HepG2 (cell line): Measurements from ENCODE around the gene PRXL2A. TPM values are rescaled to one million over a fixed set of nuclear protein-coding genes. Genes with fewer than 3 reads are reported as not detected.

Experiments
- CCDC6 ChIP-seq: sonication (generic); formaldehyde crosslinking; IDR thresholded peaks from 2 replicates; pipeline ENCODE4 v1.8.1; 2022; ENCODE audit warnings: mild to moderate bottlenecking, missing genetic modification reagents, moderate library complexity
- CTCF ChIP-seq: sonication (generic); formaldehyde crosslinking; IDR thresholded peaks from 2 replicates; pipeline ENCODE4 v1.5.0; 2020; ENCODE audit warnings: mild to moderate bottlenecking, missing genetic modification reagents, moderate library complexity
- IKZF4 ChIP-seq: sonication (generic); formaldehyde crosslinking; IDR thresholded peaks from 2 replicates; pipeline ENCODE4 v1.5.1; 2020; ENCODE audit warnings: borderline replicate concordance, mild to moderate bottlenecking, low read depth, missing genetic modification reagents; ENCODE audit errors: not compliant biosample characterization
- MAFK ChIP-seq, 2 experiments: IDR thresholded peaks in 1 of 2; conservative IDR thresholded peaks in 1 of 2; 2 replicates each; pipeline ENCODE4 v1.6.1; 2011; ENCODE audit warnings: improper control_type of control experiment in 2 of 2, low read length in 2 of 2
- MED1 ChIP-seq: sonication (generic); formaldehyde crosslinking; IDR thresholded peaks from 2 replicates; pipeline ENCODE4 v1.4.0; 2020; ENCODE audit warnings: missing genetic modification reagents
- NFKB2 ChIP-seq: sonication (generic); formaldehyde crosslinking; IDR thresholded peaks from 2 replicates; pipeline ENCODE4 v1.4.0; 2020; ENCODE audit warnings: missing genetic modification reagents, borderline replicate concordance
- RAD21 ChIP-seq: fragments of 450-650 bp; formaldehyde crosslinking; IDR thresholded peaks from 2 replicates; pipeline ENCODE4 v1.5.0; 2020; ENCODE audit warnings: mild to moderate bottlenecking
- RFX3 ChIP-seq: IDR thresholded peaks from 2 replicates; pipeline ENCODE4 v1.6.1; 2016; ENCODE audit warnings: missing biosample characterization, missing genetic modification reagents
- SMC3 ChIP-seq: IDR thresholded peaks from 2 replicates; pipeline ENCODE4 v1.6.1; 2011; ENCODE audit warnings: low read length, improper control_type of control experiment
- SP2 ChIP-seq: sonication (generic); formaldehyde crosslinking; IDR thresholded peaks from 2 replicates; pipeline ENCODE4 v1.5.1; 2020; ENCODE audit warnings: mild to moderate bottlenecking, missing genetic modification reagents
- STAG1 ChIP-seq: sonication (generic); formaldehyde crosslinking; IDR thresholded peaks from 2 replicates; pipeline ENCODE4 v1.4.0; 2020; ENCODE audit warnings: missing genetic modification reagents
- THAP11 ChIP-seq: IDR thresholded peaks from 2 replicates; pipeline ENCODE4 v1.6.1; 2016; ENCODE audit warnings: missing biosample characterization, missing genetic modification reagents
- ZBTB3 ChIP-seq: sonication (generic); formaldehyde crosslinking; IDR thresholded peaks from 2 replicates; pipeline ENCODE4 v1.4.0; 2020; ENCODE audit warnings: low read depth, mild to moderate bottlenecking, moderate library complexity, missing genetic modification reagents, borderline replicate concordance
- ZEB1 ChIP-seq: IDR thresholded peaks from 2 replicates; pipeline ENCODE4 v1.6.1; 2012; ENCODE audit warnings: mild to moderate bottlenecking, low read depth, inconsistent platforms; ENCODE audit not compliant: insufficient replicate concordance
- ZNF256 ChIP-seq: sonication (generic); formaldehyde crosslinking; conservative IDR thresholded peaks from 2 replicates; pipeline ENCODE4 v1.4.0; 2020; ENCODE audit warnings: missing genetic modification reagents
- ZNF275 ChIP-seq: sonication (generic); formaldehyde crosslinking; IDR thresholded peaks from 2 replicates; pipeline ENCODE4 v1.8.0; 2022; ENCODE audit warnings: missing genetic modification reagents, mild to moderate bottlenecking, inconsistent platforms, borderline replicate concordance
- ZNF546 ChIP-seq: sonication (generic); formaldehyde crosslinking; conservative IDR thresholded peaks from 2 replicates; pipeline ENCODE4 v1.8.1; 2023; ENCODE audit warnings: mild to moderate bottlenecking, missing genetic modification reagents
- ZNF615 ChIP-seq: sonication (generic); formaldehyde crosslinking; IDR thresholded peaks from 2 replicates; pipeline ENCODE4 v1.5.0; 2020; ENCODE audit warnings: mild to moderate bottlenecking, missing genetic modification reagents, borderline replicate concordance
- polyA plus RNA-seq, 8 experiments: library from polyadenylated mRNA; depleted of rRNA in 3 of 8; stranded (reverse) in 7 of 8; unstranded in 1 of 8; fragments of >200 nt; fragmentation: Illumina TruSeq in 4 of 8; extraction: Trizol in 4 of 8; gene quantifications; 2 replicates each; pipeline versions ENCODE4 v1.2.1 to v1.2.3, GENCODE V29; 2011 to 2016; ENCODE audit warnings: low read depth in 4 of 8, missing spikeins in 1 of 8, mixed read lengths in 1 of 8; ENCODE audit not compliant: insufficient read depth in 1 of 8
- total RNA-seq, 5 experiments: library from RNA; depleted of rRNA; stranded (reverse); fragments of >200 nt; fragmentation: Illumina TruSeq; extraction: Trizol; gene quantifications; 2 replicates each; pipeline ENCODE4 v1.2.3, GENCODE V29; 2016; ENCODE audit warnings: low read depth in 1 of 5

The PRXL2A gene
- total and polyA plus RNA-seq, 2 of the 13 experiments (the other 11 are each of a cell fraction or from before 2014, with no cell fraction given), result 43.9 to 79.9 TPM

- TF ChIP-seq RFX3 (CRISPR knock-in tag) (no peak), IKZF4 (CRISPR knock-in tag) (no peak), ZNF256 (CRISPR knock-in tag) (no peak), THAP11 (CRISPR knock-in tag) (0 out of 2 replicates have a peak, but pooled peaks have one; percentile 13), ZNF275 (CRISPR knock-in tag) (no peak), ZBTB3 (no peak), MAFK (conservative IDR thresholded peaks at IDR 0.05 in 1 of 2, IDR thresholded peaks at IDR 0.05 in 1 of 2; ENCODE audit: low read length in 2 of 2) (no peak), ZEB1 (no peak), ZNF615 (CRISPR knock-in tag) (no peak), SMC3 (peak; percentile 78), ZNF546 (CRISPR knock-in tag) (no peak), RAD21 (CRISPR knock-in tag) (peak; percentile 78), CCDC6 (no peak), MED1 (CRISPR knock-in tag) (0 out of 2 replicates have a peak, but pooled peaks have one; percentile 24), SP2 (CRISPR knock-in tag) (no peak), CTCF (CRISPR knock-in tag) (peak; percentile 77), STAG1 (CRISPR knock-in tag) (peak; percentile 84), NFKB2 (no peak)
These were observed 25.4 kb upstream of the PRXL2A start (continued) for GRCh38 chr10:80382989-80383388.
